ENCODE data around the gene SNORC.

- TF ChIP-seq EZH2 (IDR thresholded peaks at IDR 0.05; ENCODE audit: insufficient read depth, poor library complexity, severe bottlenecking) = no peak
- no peak for TF ChIP-seq EZH2phosphoT487 (IDR thresholded peaks at IDR 0.05; ENCODE audit: insufficient read depth, low read depth)
Measured at GRCh38 chr2:232870018-232870765, at the start of gene SNORC.

Measured in GM23248 (cell line).